Spleen (tissue), 11 donors: ENCODE data around the gene KIF5A. TPM values are rescaled to one million over a fixed set of nuclear protein-coding genes. Genes with fewer than 3 reads are reported as not detected.

Experiments used
- DNase-seq: peaks from one replicate; pipeline ENCODE4 v3.0.0-alpha.2; 2020
- H3K27ac ChIP-seq, 8 donors: fragments of 200-600 bp; sonication (generic) in 7 of 8; 1 replicate in 4 of 8; 2 replicates in 4 of 8; pipeline versions ENCODE4 v1.5.0 to v1.8.0; 2016 to 2021; ENCODE audit warnings: inconsistent platforms in 4 of 8, mild to moderate bottlenecking in 4 of 8, moderate library complexity in 1 of 8
- H3K27me3 ChIP-seq, 7 donors: fragments of 200-600 bp; sonication (generic) in 6 of 7; replicated peaks in 1 of 7; 1 replicate in 4 of 7; 2 replicates in 3 of 7; pipeline versions ENCODE4 v1.5.0 to v1.8.0; 2016 to 2021; ENCODE audit warnings: inconsistent platforms in 3 of 7, mild to moderate bottlenecking in 1 of 7
- H3K36me3 ChIP-seq, 6 donors: fragments of 200-600 bp; sonication (generic) in 5 of 6; 1 replicate in 4 of 6; 2 replicates in 2 of 6; pipeline versions ENCODE4 v1.5.0 to v1.8.0; 2016 to 2021; ENCODE audit warnings: inconsistent platforms in 2 of 6
- H3K4me1 ChIP-seq, 6 donors: fragments of 200-600 bp; sonication (generic) in 5 of 6; 1 replicate in 3 of 6; 2 replicates in 3 of 6; pipeline versions ENCODE4 v1.5.0 to v1.8.0; 2016 to 2021; ENCODE audit warnings: inconsistent platforms in 3 of 6
- H3K4me3 ChIP-seq, 8 donors: fragments of 200-600 bp; sonication (generic) in 7 of 8; 1 replicate in 4 of 8; 2 replicates in 4 of 8; pipeline versions ENCODE4 v1.5.0 to v1.8.0; 2016 to 2021; ENCODE audit warnings: inconsistent platforms in 4 of 8, mild to moderate bottlenecking in 4 of 8, moderate library complexity in 2 of 8
- H3K9me3 ChIP-seq, 8 donors: fragments of 200-600 bp; sonication (generic) in 7 of 8; 1 replicate in 4 of 8; 2 replicates in 4 of 8; pipeline versions ENCODE4 v1.5.0 to v1.8.0; 2016 to 2021; ENCODE audit warnings: inconsistent platforms in 4 of 8
- CTCF ChIP-seq, 11 experiments: fragments of 200-600 bp in 7 of 11; fragments of 450-650 bp in 4 of 11; sonication (generic) in 4 of 11; IDR thresholded peaks in 8 of 11; conservative IDR thresholded peaks in 3 of 11; 1 replicate in 7 of 11; 2 replicates in 4 of 11; pipeline versions ENCODE4 v1.4.0 to v1.8.0; 2016 to 2021; ENCODE audit warnings: antibody characterized with exemption in 11 of 11, inconsistent platforms in 4 of 11, mild to moderate bottlenecking in 1 of 11
- POLR2A ChIP-seq, 3 donors: fragments of 450-650 bp; IDR thresholded peaks; one replicate each; pipeline ENCODE4 v1.5.1; 2017; ENCODE audit warnings: antibody characterized with exemption in 3 of 3, mild to moderate bottlenecking in 1 of 3
- POLR2AphosphoS5 ChIP-seq, 3 donors: sonication (generic); formaldehyde crosslinking; IDR thresholded peaks; one replicate each; pipeline ENCODE4 v1.5.1; 2017; ENCODE audit warnings: antibody characterized with exemption in 3 of 3
- WGBS, 5 donors: extraction: QIAGEN DNeasy Blood & Tissue Kit in 3 of 5; methylation state at CpG; one replicate each; pipeline versions ENCODE4 v1.1.5 to v1.1.7; 2013 to 2018; 5-methylcytosine and 5-hydroxymethylcytosine counted together
- intact Hi-C: fragments of 100-400 bp; cut with DNase I; formaldehyde crosslinking; loops from one replicate; pipeline ENCODE4 v1.15.0; 2023; ENCODE audit warnings: low total_unique reads
- polyA plus RNA-seq, 3 donors: library from polyadenylated mRNA; stranded (reverse); fragments of 200-250 nt; gene quantifications; one replicate each; pipeline ENCODE4 v1.2.1, GENCODE V29; 2013
- total RNA-seq, 7 donors: library from RNA; depleted of rRNA in 3 of 7; stranded (reverse); fragments of >200 nt in 3 of 7; fragmentation: NEBNext Ultra II Directional in 4 of 7; extraction: Animal tissue kit (Norgen Biotek cat#: 25700) in 4 of 7; gene quantifications; one replicate each; pipeline versions ENCODE4 v1.1.0 to v1.2.1, GENCODE V29; 2016 to 2021
- donor health status: healthy with polysubstance abuse.
- donor health status: DM: no; HTN: no; CAD: no; lungs with moderate emphysema.
- donor health status: DM: no; HTN: no; CAD: no.
- donor health status: Bipolar disorder and iron deficiency.
- donor health status: healthy.
- donor health status: DM: no; HTN: no; CAD: no.
- donor health status: DM: yes; HTN: yes; CAD: no.

The KIF5A gene
- total and polyA plus RNA-seq, 10 donors = 0.07 to 0.76 (median 0.13) TPM; not detected in 1

GRCh38 chr12:57543581-57543980 lies 6.3 kb upstream of the KIF5A start:
- Histone ChIP-seq H3K9me3 (no peaks in the 10 kb centered on the region), H3K4me3 (no peak overlapping the region), H3K27me3 (peaks cover 0 to 5% (median 0%) of the 10 kb centered on the region in 7 donors), H3K27ac (no peak overlapping the region), H3K36me3 (peaks cover 0 to 44% (median 22%) of the 10 kb centered on the region in 6 donors), H3K4me1 (peaks cover 21 to 50% (median 31%) of the 10 kb centered on the region in 6 donors)
- TF ChIP-seq CTCF (IDR thresholded peaks at IDR 0.05 in 8 of 11, conservative IDR thresholded peaks at IDR 0.05 in 3 of 11) (no peak), POLR2A (IDR thresholded peaks at IDR 0.05) (no peak), POLR2AphosphoS5 (IDR thresholded peaks at IDR 0.05) (no peak)
- intact Hi-C loops = no loop called here
- DNase-seq = no peak
- WGBS, 5 donors = 17 to 45% (median 39%) methylated on average over 2 of the region's 2 CpGs; no CpG with 5 or more reads in 1 of the 5 donors

- H3K27me3 ChIP-seq = peaks cover 0 to 28% (median 21%) of the 10 kb centered on the region in 7 donors
- intact Hi-C loops = no loop called here
- peaks cover 0 to 21% (median 10%) of the 10 kb centered on the region in 6 donors for H3K36me3 ChIP-seq
- peaks cover 27 to 65% (median 44%) of the 10 kb centered on the region in 6 donors for H3K4me1 ChIP-seq
- TF ChIP-seq POLR2A (IDR thresholded peaks at IDR 0.05) = no peak
- TF ChIP-seq POLR2AphosphoS5 (IDR thresholded peaks at IDR 0.05) = no peak
- TF ChIP-seq CTCF (IDR thresholded peaks at IDR 0.05 in 8 of 11, conservative IDR thresholded peaks at IDR 0.05 in 3 of 11) = no peak
- no peak for DNase-seq
- peak overlapping the region; percentile 73 to 97 (median 90) for H3K4me3 ChIP-seq
- no peaks in the 10 kb centered on the region for H3K9me3 ChIP-seq
- H3K27ac ChIP-seq = peak overlapping the region in 6 of 8 donors; percentile 84 to 94 (median 90)
- 67 to 77% (median 70%) methylated on average over 15 of the region's 15 CpGs for WGBS, 5 donors
Observed at GRCh38 chr12:57545809-57546437, 3.9 kb upstream of the KIF5A start.

GRCh38 chr12:57546438-57547287 lies 3.2 kb upstream of the KIF5A start, which contains the start of gene DCTN2:
Gene DCTN2, minus strand, starts transcription at chr12:57547192. Its CDS starts 129 bp downstream, at chr12:57547063.
- Histone ChIP-seq H3K4me3 (peak within 1 kb of the TSS; percentile 73 to 97 (median 90)), H3K27ac (peak within 1 kb of the TSS; percentile 80 to 94 (median 88)), H3K27me3 (peaks cover 0 to 28% (median 21%) of the 10 kb centered on the region in 7 donors), H3K4me1 (peaks cover 27 to 60% (median 44%) of the 10 kb centered on the region in 6 donors), H3K36me3 (peaks cover 0 to 14% (median 7%) of the 10 kb centered on the region in 6 donors), H3K9me3 (no peaks in the 10 kb centered on the region)
- intact Hi-C loops = no loop called here
- 0 to 1% (median 1%) methylated on average over 42 to 56 of the region's 56 CpGs for WGBS, 5 donors
- peak; percentile 97 for DNase-seq
- TF ChIP-seq POLR2A (IDR thresholded peaks at IDR 0.05) (no peak), POLR2AphosphoS5 (IDR thresholded peaks at IDR 0.05) (peak; percentile 80 to 87 (median 83)), CTCF (IDR thresholded peaks at IDR 0.05 in 8 of 11, conservative IDR thresholded peaks at IDR 0.05 in 3 of 11) (peak in 4 of 11 experiments; percentile 29 to 56 (median 36))
